GM12801 (cell line): Measurements from ENCODE around the gene ELK3.

Source experiments
- TF ChIP-seq, protein P1 (sequence below): IDR thresholded peaks from one replicate; pipeline ENCODE4 v1.5.1; 2011; ENCODE audit warnings: control low read depth; ENCODE audit not compliant: insufficient read length; ENCODE audit errors: extremely low read depth

ELK3 gene

DNA sequence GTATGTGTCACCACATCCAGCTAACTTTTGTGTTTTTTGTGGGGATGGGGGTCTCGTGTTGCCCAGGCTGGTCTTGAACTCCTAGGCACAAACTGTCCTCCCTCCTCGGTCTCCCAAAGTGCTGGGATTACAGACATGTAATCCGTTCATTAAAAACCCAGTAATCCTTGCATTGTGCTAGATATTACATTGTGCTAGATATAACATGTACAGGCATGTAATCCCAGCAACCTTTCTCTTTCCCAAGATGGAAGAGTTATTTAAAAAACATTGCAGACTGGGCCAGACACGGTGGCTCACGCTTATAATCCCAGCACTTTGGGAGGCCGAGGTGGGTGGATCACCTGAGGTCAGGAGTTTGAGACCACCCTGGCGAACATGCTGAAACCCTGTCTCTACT lies 19.7 kb downstream of the ELK3 start:
- TF ChIP-seq, protein P1, sequence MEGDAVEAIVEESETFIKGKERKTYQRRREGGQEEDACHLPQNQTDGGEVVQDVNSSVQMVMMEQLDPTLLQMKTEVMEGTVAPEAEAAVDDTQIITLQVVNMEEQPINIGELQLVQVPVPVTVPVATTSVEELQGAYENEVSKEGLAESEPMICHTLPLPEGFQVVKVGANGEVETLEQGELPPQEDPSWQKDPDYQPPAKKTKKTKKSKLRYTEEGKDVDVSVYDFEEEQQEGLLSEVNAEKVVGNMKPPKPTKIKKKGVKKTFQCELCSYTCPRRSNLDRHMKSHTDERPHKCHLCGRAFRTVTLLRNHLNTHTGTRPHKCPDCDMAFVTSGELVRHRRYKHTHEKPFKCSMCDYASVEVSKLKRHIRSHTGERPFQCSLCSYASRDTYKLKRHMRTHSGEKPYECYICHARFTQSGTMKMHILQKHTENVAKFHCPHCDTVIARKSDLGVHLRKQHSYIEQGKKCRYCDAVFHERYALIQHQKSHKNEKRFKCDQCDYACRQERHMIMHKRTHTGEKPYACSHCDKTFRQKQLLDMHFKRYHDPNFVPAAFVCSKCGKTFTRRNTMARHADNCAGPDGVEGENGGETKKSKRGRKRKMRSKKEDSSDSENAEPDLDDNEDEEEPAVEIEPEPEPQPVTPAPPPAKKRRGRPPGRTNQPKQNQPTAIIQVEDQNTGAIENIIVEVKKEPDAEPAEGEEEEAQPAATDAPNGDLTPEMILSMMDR, result no peak

DNA sequence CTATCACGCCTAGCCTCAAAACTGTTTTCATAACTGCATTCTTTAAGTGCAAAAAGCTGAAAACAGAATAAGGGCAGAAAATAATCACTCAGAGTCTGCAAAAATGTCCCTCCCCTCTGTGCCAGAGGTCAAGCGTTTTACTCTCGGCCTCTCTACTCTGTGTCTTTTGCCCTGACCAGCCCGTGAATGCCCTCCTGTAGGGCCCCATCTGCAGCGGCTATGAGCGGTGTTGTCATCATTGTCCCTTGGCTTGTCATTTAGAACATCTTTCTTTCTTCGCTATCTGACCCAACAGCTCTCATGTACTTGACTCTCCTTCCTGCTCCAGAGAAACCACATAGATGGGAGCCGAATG lies 21.7 kb downstream of the ELK3 start:
- TF ChIP-seq, protein P1, result no peak

DNA sequence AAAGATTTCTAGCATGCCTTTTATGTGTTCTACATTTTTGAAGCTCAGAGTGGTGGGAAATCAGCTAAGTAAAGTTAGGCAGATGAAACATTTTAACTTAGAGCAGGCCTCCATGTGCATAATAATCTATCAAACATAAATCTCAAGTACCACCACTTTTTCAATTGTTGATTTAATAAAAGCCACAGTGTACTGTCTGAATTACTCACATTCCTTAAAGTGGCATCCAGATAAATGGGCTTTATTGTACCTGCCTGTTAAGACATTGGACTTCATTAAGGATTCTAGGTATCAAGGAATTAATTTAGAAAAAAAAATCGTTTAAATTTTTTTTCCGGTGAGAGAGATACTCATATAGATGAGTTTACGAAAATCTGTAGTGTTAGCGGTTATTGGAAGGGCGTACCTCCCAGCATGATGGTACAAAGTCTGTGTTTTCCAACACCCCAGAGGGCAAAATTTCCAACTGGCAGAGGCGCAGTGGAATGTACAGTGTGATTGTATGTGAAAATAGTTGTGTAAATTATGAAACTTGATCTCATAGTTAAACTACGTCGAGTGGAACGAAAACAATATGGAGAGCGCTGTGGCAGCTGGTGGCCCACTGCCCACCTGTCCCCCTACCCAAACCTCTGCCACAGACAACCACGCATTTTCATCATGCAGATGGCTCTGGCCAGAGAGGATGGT lies 25.0 kb downstream of the ELK3 start:
- TF ChIP-seq, protein P1, result no peak

DNA sequence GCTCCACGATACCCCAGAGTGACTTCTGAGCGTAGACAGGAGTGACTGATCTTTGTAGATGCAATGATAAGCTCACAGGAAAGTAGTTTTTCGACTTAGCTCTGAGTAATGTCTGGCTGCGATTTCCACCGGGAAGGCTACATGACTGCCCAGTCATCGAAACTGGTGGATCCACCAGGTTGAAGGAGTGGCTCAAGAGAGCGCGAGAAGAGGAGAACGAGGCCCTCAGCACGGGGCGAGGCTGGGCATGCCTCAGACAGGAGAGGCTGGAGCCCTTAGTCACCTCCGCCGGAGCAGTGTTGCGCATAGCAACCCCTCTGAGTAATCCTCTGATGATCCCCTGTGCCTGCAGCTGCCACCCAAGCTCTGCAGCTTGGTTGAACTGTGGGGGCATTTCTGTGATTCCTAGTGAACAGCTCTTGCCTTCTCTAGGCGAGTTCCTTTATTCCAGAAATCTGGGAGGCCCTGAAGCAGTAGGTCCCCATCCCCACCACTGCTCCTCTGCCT lies 25.6 kb downstream of the ELK3 start:
- TF ChIP-seq, protein P1, result no peak

DNA sequence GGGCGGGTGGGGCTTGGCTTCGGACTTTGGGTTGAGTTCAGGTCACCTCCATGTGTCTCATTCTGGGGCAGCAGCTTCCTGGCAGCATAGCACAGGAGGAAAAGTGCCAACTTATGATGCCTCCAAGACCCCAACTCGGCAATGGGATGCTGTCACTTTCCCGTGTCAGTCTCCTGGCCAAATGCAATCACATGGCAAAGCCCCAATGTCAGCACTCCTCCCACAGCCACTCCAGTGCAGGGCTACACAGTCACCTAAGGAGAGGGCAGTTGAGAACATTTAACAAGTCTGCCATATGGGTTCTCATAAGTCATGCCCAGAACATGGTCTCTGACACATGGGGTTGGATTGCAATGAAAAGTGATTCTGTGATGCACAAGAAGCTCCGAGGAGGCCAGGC lies 26.7 kb downstream of the ELK3 start:
- TF ChIP-seq, protein P1, result no peak

DNA sequence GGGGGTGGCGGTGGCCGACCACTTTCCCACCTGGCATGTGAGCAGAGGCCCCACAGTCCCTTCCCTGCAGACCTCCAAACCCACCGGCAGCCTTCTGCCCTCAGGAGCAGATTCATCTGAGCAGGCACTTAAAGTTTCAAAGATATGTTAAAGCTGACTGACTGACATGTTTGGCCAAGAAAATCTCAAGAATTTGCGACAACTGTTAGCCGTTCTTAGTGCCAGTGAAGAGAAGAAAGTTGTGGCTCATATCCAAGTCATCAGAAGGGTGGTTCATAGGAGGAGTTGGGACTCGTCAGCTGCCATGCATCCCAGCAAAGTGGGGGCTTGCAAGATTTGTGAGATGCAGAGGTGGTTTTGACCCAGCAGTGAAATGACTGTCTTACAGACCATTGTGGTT lies 27.2 kb downstream of the ELK3 start:
- TF ChIP-seq, protein P1, result no peak

DNA sequence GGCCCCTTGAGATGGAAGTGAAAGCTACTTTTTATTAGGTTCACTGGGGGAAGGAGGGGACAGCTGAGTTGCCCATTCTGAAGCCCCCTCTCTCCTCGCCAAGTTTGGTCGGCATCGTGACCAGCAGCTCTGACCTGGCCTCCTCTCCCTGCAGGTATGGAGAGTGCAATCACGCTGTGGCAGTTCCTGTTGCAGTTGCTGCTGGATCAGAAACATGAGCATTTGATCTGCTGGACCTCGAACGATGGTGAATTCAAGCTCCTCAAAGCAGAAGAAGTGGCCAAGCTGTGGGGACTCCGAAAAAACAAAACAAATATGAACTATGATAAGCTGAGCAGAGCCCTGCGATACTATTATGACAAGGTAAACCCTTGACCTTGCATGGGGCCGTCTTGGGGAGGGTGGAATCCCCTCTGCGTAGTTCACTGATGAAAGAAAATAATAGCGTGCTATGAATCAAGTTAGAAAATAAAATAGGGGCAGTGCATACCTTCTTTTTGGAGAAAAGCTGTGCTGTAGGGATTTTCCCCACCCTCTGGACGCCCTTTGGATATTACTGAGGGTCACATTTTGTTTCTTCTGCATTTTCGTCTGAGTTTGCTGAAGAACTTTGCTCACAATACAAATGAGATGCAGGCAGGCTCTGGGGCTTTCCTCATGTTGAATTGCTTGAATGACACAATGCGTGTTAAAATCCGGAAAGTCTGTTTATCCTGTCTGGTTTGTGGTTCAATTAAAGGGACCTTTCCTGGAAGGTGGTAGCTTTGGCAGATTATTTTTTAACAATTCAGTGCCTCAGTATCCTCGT lies 29.4 kb downstream of the ELK3 start:
- TF ChIP-seq, protein P1, result no peak
